ENCODE measurements around the gene CRYBG2. TPM values are rescaled to one million over a fixed set of nuclear protein-coding genes. Genes with fewer than 3 reads are reported as not detected.
A peak's percentile ranks its signal among the peaks of the same experiment; 100 is the strongest.

Gene CRYBG2
- total RNA-seq, 6 experiments from 2014 or later, result not detected

- Mint-ChIP-seq H3K4me3 (no peak overlapping the region), H3K4me1 (ENCODE audit: low read depth) (peaks cover 15% of the 10 kb centered on the region), H3K27me3 (ENCODE audit: insufficient read depth) (peaks cover 20% of the 10 kb centered on the region), H3K27ac (no peak overlapping the region), H3K9me3 (peaks cover 5% of the 10 kb centered on the region; the same call in 1 of the 2 replicates), H3K36me3 (ENCODE audit: low read depth) (no peaks in the 10 kb centered on the region; the same call in 1 of the 2 replicates)
- DNase-seq, result no peak
- no peak for TF ChIP-seq CTCF (IDR thresholded peaks at IDR 0.05)
These were observed 14.1 kb upstream of the CRYBG2 start for GRCh38 chr1:26368006-26368405.

- Mint-ChIP-seq H3K4me1 (ENCODE audit: low read depth) (peaks cover 12% of the 10 kb centered on the region), H3K4me3 (no peak overlapping the region), H3K27me3 (ENCODE audit: insufficient read depth) (peaks cover 23% of the 10 kb centered on the region), H3K27ac (no peak overlapping the region), H3K9me3 (peaks cover 5% of the 10 kb centered on the region; the same call in 1 of the 2 replicates), H3K36me3 (ENCODE audit: low read depth) (no peaks in the 10 kb centered on the region; the same call in 1 of the 2 replicates)
- no peak for TF ChIP-seq CTCF (IDR thresholded peaks at IDR 0.05)
- DNase-seq, result no peak
These were observed 13.5 kb upstream of the CRYBG2 start for GRCh38 chr1:26367441-26367840.

GRCh38 chr1:26364956-26365355 lies 11.0 kb upstream of the CRYBG2 start:
- Mint-ChIP-seq H3K4me3 (no peak overlapping the region), H3K4me1 (ENCODE audit: low read depth) (peaks cover 10% of the 10 kb centered on the region; the same call in 1 of the 2 replicates), H3K27me3 (ENCODE audit: insufficient read depth) (peaks cover 36% of the 10 kb centered on the region), H3K27ac (no peak overlapping the region), H3K36me3 (ENCODE audit: low read depth) (no peaks in the 10 kb centered on the region), H3K9me3 (no peaks in the 10 kb centered on the region)
- no peak for DNase-seq
- no peak for TF ChIP-seq CTCF (IDR thresholded peaks at IDR 0.05)

DNA sequence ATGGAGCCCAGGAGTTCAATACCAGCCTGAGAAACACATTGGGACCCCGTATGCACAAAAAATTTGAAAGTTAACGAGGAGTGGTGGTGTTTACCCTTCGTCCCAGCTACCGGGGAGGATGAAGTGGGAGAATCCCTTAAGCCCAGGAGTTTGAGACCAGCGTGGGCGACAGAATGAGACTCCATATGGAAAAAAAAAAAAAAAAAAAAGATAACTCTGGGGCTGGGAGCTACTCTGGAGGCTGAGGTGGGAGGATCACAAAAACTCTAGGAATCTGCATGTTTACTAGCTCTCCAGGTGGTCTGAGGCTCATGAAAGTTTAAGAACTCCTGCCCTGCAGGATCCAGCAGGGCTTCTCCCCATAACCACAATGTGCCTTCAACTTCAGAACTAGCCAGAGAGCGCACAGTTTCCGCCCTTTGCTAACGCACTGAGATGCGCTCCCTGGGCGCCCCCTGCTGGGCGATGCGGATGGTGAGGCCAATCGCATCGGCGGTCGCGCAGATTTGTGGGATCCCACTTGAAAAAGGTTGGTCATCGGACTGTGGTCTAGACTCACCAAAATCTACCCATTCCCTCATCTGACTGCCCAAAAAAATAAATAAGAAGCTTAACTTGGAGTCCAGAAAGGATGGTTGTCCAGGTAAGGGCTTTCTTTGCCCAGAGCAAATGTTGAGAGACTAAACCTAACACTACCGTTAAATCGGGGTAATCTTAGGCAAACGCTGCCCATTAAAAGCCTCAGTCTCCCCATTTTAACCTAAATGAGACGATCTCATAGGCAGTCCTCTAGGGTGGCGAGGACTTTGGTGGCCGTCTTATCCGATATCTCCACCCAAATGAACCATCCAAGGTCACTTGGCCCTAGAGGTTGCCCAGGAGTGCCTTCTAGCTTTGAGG lies 9.9 kb upstream of the CRYBG2 start:
- DNase-seq, result peak; percentile 41
- H3K27ac Mint-ChIP-seq, result no peak overlapping the region
- peaks cover 40% of the 10 kb centered on the region for H3K27me3 Mint-ChIP-seq (ENCODE audit: insufficient read depth)
- no peaks in the 10 kb centered on the region for H3K9me3 Mint-ChIP-seq
- no peak overlapping the region for H3K4me3 Mint-ChIP-seq
- H3K36me3 Mint-ChIP-seq (ENCODE audit: low read depth), result no peaks in the 10 kb centered on the region
- peaks cover 15% of the 10 kb centered on the region for H3K4me1 Mint-ChIP-seq (ENCODE audit: low read depth)
- TF ChIP-seq CTCF (IDR thresholded peaks at IDR 0.05), result peak; percentile 95

DNA sequence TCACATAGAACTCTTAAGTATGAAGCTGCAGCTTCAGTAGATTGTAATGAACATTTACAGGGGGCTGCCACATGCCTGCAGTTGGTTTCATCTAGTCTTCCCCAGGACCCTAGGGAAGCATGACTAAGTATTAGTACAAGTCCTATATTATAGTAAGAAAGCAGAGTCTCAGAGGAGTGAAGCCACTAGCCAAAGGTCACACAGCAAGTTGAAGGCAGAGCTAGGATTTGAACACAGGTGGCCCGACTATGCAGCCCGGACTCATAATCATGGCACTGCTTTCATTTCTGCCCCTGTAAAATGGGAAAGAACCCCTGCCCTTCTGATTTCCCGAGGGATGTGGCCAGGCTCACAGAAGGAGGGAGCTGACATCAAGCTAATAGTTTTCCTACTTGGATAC lies 8.4 kb upstream of the CRYBG2 start:
- no peak overlapping the region for H3K27ac Mint-ChIP-seq
- no peaks in the 10 kb centered on the region for H3K36me3 Mint-ChIP-seq (ENCODE audit: low read depth)
- TF ChIP-seq CTCF (IDR thresholded peaks at IDR 0.05), result no peak
- H3K4me1 Mint-ChIP-seq (ENCODE audit: low read depth), result peaks cover 20% of the 10 kb centered on the region
- H3K4me3 Mint-ChIP-seq, result no peak overlapping the region
- no peaks in the 10 kb centered on the region for H3K9me3 Mint-ChIP-seq
- H3K27me3 Mint-ChIP-seq (ENCODE audit: insufficient read depth), result peaks cover 43% of the 10 kb centered on the region
- DNase-seq, result no peak

Data from HFFc6 (cell line).